DOHH2 (cell line): Measurements from ENCODE around the gene PKP4.

Source experiments
- H3F3A ChIP-seq: fragments of 200-600 bp; sonication (generic), shearing (Covaris generic); 2 replicates; pipeline ENCODE4 v1.6.0; 2016; ENCODE audit warnings: antibody characterized with exemption, mild to moderate bottlenecking; ENCODE audit not compliant: control insufficient read depth, insufficient read depth
- H3K27ac ChIP-seq: fragments of 200-600 bp; sonication (generic); 2 replicates; pipeline ENCODE4 v1.5.1; 2014; ENCODE audit warnings: low read depth, mild to moderate bottlenecking, low read length, moderate library complexity
- H3K27me3 ChIP-seq: fragments of 200-600 bp; sonication (generic); 2 replicates; pipeline ENCODE4 v1.6.1; 2014; ENCODE audit warnings: mild to moderate bottlenecking, low read length, mixed read lengths; ENCODE audit not compliant: control insufficient read depth
- H3K36me3 ChIP-seq: fragments of 200-600 bp; sonication (generic); 2 replicates; pipeline ENCODE4 v1.6.1; 2014; ENCODE audit warnings: mild to moderate bottlenecking, low read length, moderate library complexity, mixed read lengths; ENCODE audit not compliant: control insufficient read depth
- H3K4me1 ChIP-seq: fragments of 200-600 bp; sonication (generic); 2 replicates; pipeline ENCODE4 v1.6.1; 2014; ENCODE audit warnings: mild to moderate bottlenecking, low read length, mixed read lengths; ENCODE audit not compliant: control insufficient read depth
- H3K4me2 ChIP-seq: fragments of 200-600 bp; sonication (generic); 2 replicates; pipeline ENCODE4 v1.6.0; 2014; ENCODE audit warnings: mild to moderate bottlenecking, low read length, moderate library complexity
- H3K4me3 ChIP-seq: fragments of 200-600 bp; sonication (generic); 2 replicates; pipeline ENCODE4 v1.5.1; 2014; ENCODE audit warnings: mild to moderate bottlenecking, low read length, mixed read lengths
- H3K79me2 ChIP-seq: fragments of 200-600 bp; sonication (generic); 2 replicates; pipeline ENCODE4 v1.6.1; 2014; ENCODE audit warnings: mild to moderate bottlenecking, low read length, mixed read lengths; ENCODE audit not compliant: control insufficient read depth
- H3K9me2 ChIP-seq: fragments of 200-600 bp; sonication (generic); replicated peaks from 2 replicates; pipeline ENCODE4 v1.6.1; 2014; ENCODE audit warnings: mild to moderate bottlenecking, low read length, mixed read lengths; ENCODE audit not compliant: control insufficient read depth
- H3K9me3 ChIP-seq: fragments of 200-600 bp; sonication (generic); 2 replicates; pipeline ENCODE4 v1.6.1; 2014; ENCODE audit warnings: antibody characterized with exemption, low read length, mixed read lengths; ENCODE audit not compliant: control insufficient read depth, insufficient read depth
- H4K20me1 ChIP-seq: fragments of 200-600 bp; sonication (generic); 2 replicates; pipeline ENCODE4 v1.6.0; 2014; ENCODE audit warnings: low read depth, mild to moderate bottlenecking, antibody characterized with exemption, low read length, moderate library complexity; ENCODE audit not compliant: control insufficient read depth, insufficient read depth
- EZH2phosphoT487 ChIP-seq: fragments of 200-600 bp; sonication (generic); IDR thresholded peaks from 2 replicates; pipeline ENCODE4 v1.6.1; 2017; ENCODE audit warnings: borderline replicate concordance, mild to moderate bottlenecking, antibody characterized with exemption, low read length, moderate library complexity, mixed read lengths
- TF ChIP-seq, protein P1 (sequence below): fragments of 200-600 bp; sonication (generic); IDR thresholded peaks from one replicate; pipeline ENCODE4 v1.5.1; 2014; ENCODE audit warnings: antibody characterized with exemption, mild to moderate bottlenecking, low read depth, low read length; ENCODE audit not compliant: poor library complexity, severe bottlenecking

PKP4 gene

GRCh38 chr2:158676295-158676694 is 219.5 kb downstream of the PKP4 start:
- peaks cover 10% of the 10 kb centered on the region for H3K36me3 ChIP-seq
- H3K27ac ChIP-seq: no peak overlapping the region
- H4K20me1 ChIP-seq: no peaks in the 10 kb centered on the region
- no peaks in the 10 kb centered on the region for H3K9me3 ChIP-seq
- no peaks in the 10 kb centered on the region for H3K79me2 ChIP-seq
- H3K9me2 ChIP-seq: no peaks in the 10 kb centered on the region
- no peaks in the 10 kb centered on the region for H3K4me1 ChIP-seq
- H3K4me2 ChIP-seq: no peak overlapping the region
- no peak overlapping the region for H3K4me3 ChIP-seq
- H3F3A ChIP-seq: no peaks in the 10 kb centered on the region
- no peaks in the 10 kb centered on the region for H3K27me3 ChIP-seq
- no peak for TF ChIP-seq EZH2phosphoT487
- TF ChIP-seq, protein P1, sequence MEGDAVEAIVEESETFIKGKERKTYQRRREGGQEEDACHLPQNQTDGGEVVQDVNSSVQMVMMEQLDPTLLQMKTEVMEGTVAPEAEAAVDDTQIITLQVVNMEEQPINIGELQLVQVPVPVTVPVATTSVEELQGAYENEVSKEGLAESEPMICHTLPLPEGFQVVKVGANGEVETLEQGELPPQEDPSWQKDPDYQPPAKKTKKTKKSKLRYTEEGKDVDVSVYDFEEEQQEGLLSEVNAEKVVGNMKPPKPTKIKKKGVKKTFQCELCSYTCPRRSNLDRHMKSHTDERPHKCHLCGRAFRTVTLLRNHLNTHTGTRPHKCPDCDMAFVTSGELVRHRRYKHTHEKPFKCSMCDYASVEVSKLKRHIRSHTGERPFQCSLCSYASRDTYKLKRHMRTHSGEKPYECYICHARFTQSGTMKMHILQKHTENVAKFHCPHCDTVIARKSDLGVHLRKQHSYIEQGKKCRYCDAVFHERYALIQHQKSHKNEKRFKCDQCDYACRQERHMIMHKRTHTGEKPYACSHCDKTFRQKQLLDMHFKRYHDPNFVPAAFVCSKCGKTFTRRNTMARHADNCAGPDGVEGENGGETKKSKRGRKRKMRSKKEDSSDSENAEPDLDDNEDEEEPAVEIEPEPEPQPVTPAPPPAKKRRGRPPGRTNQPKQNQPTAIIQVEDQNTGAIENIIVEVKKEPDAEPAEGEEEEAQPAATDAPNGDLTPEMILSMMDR: no peak

DNA sequence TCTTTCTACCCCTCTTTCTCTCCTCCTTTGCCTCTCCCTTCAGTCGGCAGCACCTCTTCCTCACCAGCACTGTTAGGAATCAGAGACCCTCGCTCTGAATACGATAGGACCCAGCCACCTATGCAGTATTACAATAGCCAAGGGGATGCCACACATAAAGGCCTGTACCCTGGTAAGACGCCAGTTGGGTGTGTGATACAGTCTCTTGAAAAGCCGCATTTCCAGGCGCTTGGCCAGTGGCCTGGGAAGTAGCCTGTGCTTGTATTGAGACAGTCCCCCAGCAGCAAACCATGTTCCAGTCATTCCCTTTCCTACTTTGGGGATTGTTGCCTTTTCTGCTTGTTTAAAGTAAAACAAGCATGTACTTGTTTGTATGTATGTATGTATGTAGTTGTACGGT is 219.9 kb downstream of the PKP4 start:
- peaks cover 10% of the 10 kb centered on the region for H3K36me3 ChIP-seq
- H3K4me1 ChIP-seq: no peaks in the 10 kb centered on the region
- no peak for TF ChIP-seq EZH2phosphoT487
- TF ChIP-seq, protein P1: no peak
- H4K20me1 ChIP-seq: no peaks in the 10 kb centered on the region
- H3K9me3 ChIP-seq: no peaks in the 10 kb centered on the region
- H3K4me2 ChIP-seq: no peak overlapping the region
- H3F3A ChIP-seq: no peaks in the 10 kb centered on the region
- no peaks in the 10 kb centered on the region for H3K27me3 ChIP-seq
- no peaks in the 10 kb centered on the region for H3K79me2 ChIP-seq
- no peaks in the 10 kb centered on the region for H3K9me2 ChIP-seq
- no peak overlapping the region for H3K27ac ChIP-seq
- no peak overlapping the region for H3K4me3 ChIP-seq

DNA sequence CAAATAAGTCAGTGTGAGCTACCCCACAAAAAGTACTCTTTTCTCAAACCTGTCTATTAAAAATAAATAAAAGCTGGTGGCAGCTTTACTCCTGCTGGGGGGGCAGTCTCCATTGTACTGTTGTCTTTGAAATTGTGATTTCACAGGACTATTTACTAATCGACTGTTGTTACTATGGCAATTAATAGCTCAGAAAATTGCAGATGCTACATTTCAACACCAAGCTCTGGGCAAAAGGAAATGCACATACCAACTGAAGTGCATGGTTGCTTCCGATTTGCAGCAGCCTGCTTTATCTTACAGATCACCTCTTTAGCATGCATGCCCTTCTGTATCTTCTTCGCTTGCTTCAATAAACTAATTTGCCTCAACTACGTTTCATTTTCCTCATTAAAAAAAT is 220.8 kb downstream of the PKP4 start:
- TF ChIP-seq, protein P1: no peak
- no peak for TF ChIP-seq EZH2phosphoT487
- Histone ChIP-seq H3K4me2 (no peak overlapping the region), H3K27ac (no peak overlapping the region), H3K27me3 (no peaks in the 10 kb centered on the region), H3K9me3 (no peaks in the 10 kb centered on the region), H3K36me3 (peaks cover 10% of the 10 kb centered on the region), H3K4me3 (no peak overlapping the region), H3K9me2 (no peaks in the 10 kb centered on the region), H3K4me1 (no peaks in the 10 kb centered on the region), H4K20me1 (no peaks in the 10 kb centered on the region), H3K79me2 (no peaks in the 10 kb centered on the region), H3F3A (no peaks in the 10 kb centered on the region)

DNA sequence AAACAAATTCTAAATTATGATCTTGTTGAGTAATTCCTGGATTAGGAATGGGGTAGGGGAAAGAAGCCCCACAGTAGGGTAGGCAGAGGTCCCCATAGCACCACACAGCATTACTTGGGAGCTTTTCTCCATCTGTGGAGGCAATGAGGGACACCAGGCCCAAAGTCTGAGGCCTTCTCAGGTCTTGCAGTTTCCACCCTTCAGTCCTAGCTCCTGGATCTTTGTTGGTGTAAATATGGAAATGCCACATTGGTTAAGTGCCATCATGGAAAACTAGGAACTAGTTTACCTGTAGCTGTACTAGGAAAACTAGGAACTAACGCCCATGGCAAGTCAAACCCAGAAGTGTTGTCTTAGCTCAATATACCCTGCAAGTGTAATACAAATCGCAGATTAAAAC is 225.1 kb downstream of the PKP4 start:
- Histone ChIP-seq H3K4me2 (no peak overlapping the region), H3K4me3 (no peak overlapping the region), H3K9me2 (no peaks in the 10 kb centered on the region), H3K27ac (no peak overlapping the region), H3F3A (no peaks in the 10 kb centered on the region), H3K9me3 (no peaks in the 10 kb centered on the region), H3K36me3 (peaks cover 2% of the 10 kb centered on the region; the same call in 1 of the 2 replicates), H3K79me2 (no peaks in the 10 kb centered on the region), H3K4me1 (no peaks in the 10 kb centered on the region), H4K20me1 (no peaks in the 10 kb centered on the region), H3K27me3 (no peaks in the 10 kb centered on the region)
- TF ChIP-seq EZH2phosphoT487: no peak
- TF ChIP-seq, protein P1: no peak
